Right ventricle myocardium inferior (tissue), 1 donor: ENCODE measurements around the gene RASA2. TPM values are rescaled to one million over a fixed set of nuclear protein-coding genes. Genes with fewer than 3 reads are reported as not detected.

Experiments used
- ATAC-seq: fragments of 200-7000 bp; cut with Tn5 transposase; one replicate; pipeline ENCODE4 v1.9.1; 2020; ENCODE audit warnings: mild to moderate bottlenecking, moderate library complexity
- DNase-seq: peaks from one replicate; pipeline ENCODE4 v3.0.0; 2021; ENCODE audit errors: missing footprints
- intact Hi-C: fragments of 100-400 bp; cut with DNase I; formaldehyde crosslinking; loops from one replicate; pipeline ENCODE4 v1.11.0; 2022
- long read RNA-seq: library from polyadenylated mRNA; unstranded; transcript quantifications from one replicate; pipeline ENCODE4 v2.0.0, GENCODE V29; 2021
- total RNA-seq: library from RNA; stranded (reverse); fragmentation: NEBNext Ultra II Directional; extraction: Animal tissue kit (Norgen Biotek cat#: 25700); gene quantifications from one replicate; pipeline ENCODE4 v1.2.1, GENCODE V29; 2021
- donor health status: DM: no; HTN: yes; CAD: no; lungs with severe emphysema.

Gene RASA2, protein sequence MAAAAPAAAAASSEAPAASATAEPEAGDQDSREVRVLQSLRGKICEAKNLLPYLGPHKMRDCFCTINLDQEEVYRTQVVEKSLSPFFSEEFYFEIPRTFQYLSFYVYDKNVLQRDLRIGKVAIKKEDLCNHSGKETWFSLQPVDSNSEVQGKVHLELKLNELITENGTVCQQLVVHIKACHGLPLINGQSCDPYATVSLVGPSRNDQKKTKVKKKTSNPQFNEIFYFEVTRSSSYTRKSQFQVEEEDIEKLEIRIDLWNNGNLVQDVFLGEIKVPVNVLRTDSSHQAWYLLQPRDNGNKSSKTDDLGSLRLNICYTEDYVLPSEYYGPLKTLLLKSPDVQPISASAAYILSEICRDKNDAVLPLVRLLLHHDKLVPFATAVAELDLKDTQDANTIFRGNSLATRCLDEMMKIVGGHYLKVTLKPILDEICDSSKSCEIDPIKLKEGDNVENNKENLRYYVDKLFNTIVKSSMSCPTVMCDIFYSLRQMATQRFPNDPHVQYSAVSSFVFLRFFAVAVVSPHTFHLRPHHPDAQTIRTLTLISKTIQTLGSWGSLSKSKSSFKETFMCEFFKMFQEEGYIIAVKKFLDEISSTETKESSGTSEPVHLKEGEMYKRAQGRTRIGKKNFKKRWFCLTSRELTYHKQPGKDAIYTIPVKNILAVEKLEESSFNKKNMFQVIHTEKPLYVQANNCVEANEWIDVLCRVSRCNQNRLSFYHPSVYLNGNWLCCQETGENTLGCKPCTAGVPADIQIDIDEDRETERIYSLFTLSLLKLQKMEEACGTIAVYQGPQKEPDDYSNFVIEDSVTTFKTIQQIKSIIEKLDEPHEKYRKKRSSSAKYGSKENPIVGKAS
- 6.4 TPM for total RNA-seq
- long read RNA-seq = 0 reads

DNA sequence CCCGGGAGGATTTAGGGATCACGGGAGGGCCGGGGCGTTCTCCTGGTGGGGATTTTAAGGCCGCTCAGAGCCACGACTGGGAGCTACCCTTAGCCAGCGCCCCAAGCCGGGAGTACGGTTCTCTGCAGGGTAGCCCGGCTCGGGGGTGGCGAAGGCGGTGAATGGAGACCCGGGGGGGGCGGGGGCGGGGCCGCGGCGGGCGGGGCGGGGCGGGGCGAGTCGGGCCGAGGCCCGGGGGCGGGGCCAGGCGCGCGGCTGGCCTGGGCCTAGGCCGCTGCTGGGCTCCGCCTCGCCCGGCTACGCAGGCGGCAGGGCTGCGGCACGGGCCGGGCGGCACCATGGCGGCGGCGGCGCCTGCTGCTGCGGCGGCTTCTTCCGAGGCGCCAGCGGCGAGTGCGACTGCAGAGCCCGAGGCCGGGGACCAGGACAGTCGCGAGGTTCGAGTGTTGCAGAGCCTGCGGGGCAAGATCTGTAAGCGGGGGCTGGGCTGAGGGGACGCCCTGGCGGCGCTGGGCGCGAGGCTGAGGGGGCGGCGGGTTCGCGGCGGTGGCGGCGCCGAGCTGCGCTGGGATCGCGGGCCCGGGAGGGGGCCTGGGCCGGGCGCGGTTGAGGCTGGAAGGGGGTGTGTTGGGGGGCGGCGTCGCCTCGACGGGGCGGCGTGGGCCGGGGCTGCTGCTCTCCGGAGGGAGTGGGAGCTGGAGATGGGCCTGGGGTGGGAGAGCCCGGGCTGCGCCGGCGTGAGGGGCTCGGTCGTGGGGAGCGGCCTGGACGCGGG lies at the start of gene RASA2:
Gene RASA2, plus strand, starts transcription at position 282 of the 775 bp plus-strand sequence. Its CDS starts 57 bp downstream, at position 339.
- ATAC-seq (peak; percentile 96), DNase-seq (peak; percentile 89)
- intact Hi-C loops = no loop called here

DNA sequence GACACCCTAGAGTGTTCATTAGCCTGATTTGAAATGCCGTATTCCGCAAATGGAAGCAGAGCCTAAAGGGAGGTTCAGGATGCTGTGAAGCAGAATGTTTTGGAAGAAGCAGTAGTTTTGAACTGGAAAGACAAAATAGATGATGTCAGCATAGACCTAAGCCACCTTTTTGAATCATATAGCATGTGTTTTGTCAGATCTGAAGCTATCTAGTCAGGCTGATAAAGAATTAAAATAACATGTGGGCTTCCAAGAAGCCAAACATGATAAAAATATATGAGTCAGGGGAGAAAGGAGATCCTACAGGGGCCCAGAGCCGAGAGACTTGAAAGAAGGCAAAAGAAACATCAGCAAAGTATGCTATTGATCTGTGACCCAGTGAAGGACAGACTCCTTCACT lies 47.2 kb upstream of the RASA2 start:
- no peak for DNase-seq
- intact Hi-C loops = no loop called here
- ATAC-seq = no peak

DNA sequence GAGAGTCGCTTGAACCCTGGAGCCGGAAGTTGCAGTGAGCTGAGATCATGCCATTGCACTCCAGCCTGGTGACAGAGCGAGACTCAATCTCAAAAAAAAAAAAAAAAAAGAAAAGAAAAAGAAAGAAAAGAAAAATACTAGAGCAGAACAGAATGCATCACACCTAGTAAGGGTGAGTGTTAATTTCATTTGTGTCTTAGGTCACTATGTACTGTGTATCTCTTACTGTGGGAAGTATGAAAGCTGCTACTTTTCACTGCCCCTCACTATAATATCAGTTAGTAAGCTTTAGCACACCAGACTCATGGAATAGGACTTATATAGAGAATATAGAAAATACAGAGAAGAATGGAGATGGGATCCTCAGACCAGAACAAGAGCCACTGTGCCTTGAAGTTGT lies 45.9 kb upstream of the RASA2 start:
- intact Hi-C loops = loop anchor here (2.0 kb wide), 2 partner anchors 30 to 74 kb away; no protein-coding TSS in a partner anchor
- ATAC-seq (no peak), DNase-seq (no peak)

DNA sequence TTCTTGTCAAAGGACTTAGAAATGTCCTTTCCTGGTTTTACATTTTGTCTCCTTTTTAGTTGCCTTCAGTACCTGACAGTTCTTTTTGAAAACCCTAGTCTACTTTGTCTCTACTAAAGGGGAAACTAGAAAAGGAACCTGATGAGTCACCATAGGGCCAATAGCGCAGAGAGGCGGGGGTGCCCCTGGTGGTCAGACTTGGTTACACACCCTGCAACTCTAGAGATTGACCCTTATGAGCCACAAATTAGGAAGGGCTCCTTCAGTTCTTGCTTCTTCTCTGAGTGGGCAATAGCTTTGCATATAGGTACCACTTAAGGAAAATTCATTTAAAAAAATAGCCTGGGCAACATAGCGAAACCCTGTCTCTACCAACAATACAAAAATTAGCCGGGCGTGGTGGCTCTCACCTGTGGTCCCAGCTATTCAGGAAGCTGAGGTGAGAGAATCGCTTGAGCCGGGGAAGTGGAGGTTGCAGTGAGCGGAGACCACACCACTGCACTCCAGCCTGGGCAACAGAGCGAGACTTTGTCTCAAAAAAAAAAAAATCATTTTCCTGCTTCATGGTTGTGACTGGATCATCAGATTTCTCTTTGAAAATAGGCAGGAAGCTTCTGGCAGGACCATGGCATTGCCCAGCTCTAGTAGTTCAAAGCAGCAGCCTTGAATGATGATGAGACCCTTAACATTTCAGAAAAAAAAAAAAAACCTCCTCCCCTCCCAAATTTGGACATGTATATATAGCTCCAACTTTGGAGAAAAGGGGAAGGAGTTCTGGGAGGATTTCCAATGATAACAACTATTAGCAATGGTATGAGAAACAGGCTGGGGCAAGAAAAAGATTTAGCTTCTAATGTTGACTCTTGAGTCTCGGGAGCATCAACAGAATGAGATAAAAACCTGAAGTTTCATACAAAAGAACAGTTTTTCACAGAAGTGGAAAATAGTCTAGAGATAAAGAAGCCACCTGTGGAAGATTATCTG lies 45.2 kb upstream of the RASA2 start:
- ATAC-seq (peak; percentile 79), DNase-seq (peak; percentile 88)
- intact Hi-C loops = loop anchor here (2.0 kb wide), 3 partner anchors 31 to 75 kb away; no protein-coding TSS in a partner anchor

DNA sequence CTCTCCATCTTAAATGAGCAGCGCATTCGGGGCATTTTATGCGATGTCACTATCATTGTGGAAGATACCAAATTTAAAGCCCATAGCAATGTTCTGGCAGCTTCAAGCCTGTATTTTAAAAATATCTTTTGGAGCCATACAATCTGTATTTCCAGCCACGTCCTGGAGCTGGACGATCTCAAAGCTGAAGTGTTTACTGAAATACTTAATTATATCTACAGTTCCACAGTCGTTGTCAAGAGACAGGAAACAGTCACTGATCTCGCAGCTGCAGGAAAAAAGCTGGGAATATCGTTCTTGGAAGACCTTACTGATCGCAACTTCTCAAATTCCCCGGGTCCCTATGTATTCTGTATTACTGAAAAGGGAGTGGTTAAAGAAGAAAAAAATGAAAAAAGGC lies 44.4 kb upstream of the RASA2 start:
- intact Hi-C loops = loop anchor here (2.0 kb wide), 1 partner anchor 40 kb away; no protein-coding TSS in a partner anchor
- DNase-seq = no peak
- ATAC-seq = peak; percentile 63

DNA sequence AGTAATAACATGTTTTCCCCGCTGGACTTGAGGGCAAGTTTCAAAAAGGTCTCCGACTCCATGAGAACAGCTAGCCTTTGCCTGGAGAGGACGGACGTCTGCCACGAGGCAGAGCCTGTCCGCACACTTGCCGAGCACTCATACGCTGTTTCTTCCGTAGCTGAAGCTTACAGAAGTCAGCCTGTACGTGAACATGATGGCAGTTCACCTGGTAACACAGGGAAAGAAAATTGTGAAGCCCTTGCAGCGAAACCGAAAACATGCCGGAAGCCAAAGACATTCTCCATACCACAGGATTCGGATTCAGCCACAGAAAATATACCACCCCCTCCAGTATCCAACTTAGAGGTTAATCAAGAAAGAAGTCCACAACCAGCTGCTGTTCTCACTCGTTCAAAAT lies 43.9 kb upstream of the RASA2 start:
- intact Hi-C loops = loop anchor here (2.0 kb wide), 1 partner anchor 40 kb away; no protein-coding TSS in a partner anchor
- no peak for ATAC-seq
- no peak for DNase-seq

DNA sequence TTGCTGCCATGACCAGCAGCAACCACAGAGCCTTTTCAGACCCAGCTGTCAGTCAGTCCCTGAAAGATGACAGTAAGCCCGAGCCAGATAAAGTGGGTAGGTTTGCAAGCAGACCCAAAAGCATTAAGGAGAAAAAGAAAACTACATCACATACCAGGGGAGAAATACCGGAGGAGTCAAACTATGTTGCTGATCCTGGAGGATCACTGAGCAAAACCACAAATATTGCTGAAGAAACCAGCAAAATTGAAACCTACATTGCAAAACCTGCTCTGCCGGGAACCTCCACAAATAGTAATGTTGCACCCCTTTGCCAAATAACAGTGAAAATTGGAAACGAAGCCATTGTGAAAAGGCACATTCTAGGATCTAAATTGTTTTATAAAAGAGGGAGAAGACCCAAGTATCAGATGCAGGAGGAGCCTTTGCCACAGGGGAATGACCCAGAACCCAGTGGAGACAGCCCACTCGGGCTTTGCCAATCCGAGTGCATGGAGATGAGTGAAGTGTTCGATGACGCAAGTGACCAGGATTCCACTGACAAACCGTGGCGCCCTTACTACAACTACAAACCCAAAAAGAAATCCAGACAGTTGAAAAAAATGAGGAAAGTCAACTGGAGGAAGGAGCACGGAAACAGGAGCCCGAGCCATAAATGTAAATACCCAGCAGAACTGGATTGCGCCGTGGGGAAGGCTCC lies 42.1 kb upstream of the RASA2 start:
- no peak for DNase-seq
- intact Hi-C loops = no loop called here
- ATAC-seq = no peak

DNA sequence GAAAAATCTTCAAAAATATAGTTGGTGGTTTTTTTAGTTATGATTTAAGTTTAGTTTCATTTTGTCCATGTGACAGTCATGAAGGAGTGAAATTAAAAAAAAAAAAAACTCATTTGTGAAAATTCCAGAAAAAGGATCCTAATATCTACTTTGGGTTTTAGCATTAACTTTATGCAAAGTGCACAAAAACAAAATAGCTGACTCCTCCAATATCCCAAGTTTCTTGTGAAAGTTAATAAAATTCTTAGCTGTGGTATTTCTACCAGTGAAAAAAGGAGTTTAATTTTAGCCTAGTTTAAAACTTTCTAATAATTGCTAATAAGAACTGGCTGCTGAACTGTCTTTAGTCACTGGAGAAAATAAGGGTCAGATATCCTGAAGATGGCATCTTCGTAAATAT lies 40.8 kb upstream of the RASA2 start:
- ATAC-seq = no peak
- DNase-seq = no peak
- intact Hi-C loops = no loop called here

DNA sequence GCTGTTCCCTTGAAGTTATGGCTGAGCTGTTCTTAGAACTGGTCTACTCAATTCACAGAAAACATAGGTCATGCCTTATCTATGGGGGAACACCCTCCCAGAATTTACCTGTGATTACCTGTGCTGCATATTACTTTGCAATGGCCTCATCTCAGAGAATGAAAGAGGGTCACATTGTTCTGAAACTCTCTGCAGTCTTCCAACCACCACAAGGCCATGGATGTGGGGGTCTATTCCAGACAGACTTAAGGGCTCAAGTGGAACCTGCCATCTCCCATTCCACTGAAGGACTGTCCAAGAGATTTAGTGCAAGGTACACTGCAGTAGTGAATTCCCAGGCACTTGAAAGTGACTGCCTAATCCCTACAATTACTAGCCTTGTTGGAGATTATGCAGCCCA lies 40.1 kb upstream of the RASA2 start:
- intact Hi-C loops = no loop called here
- ATAC-seq = no peak
- DNase-seq = no peak

DNA sequence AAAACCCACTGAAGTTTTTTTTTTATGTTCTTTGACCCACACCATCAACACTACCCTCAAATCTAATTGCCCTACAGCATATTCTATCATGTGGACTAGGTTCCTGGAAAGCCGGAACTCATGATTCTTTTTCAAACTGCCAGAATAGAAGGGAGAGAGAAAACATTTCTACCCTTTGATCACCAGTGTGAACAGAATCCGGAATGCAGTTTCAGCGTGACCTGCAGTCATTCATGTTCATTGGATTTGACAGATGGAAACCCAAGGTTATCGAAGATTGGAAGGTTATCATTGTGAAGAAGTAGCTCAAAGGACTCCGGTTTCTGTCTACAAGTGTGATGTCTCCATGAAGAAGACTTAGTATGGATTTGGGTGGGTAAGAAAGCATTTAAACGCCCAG lies 39.4 kb upstream of the RASA2 start:
- intact Hi-C loops = no loop called here
- ATAC-seq (no peak), DNase-seq (no peak)

DNA sequence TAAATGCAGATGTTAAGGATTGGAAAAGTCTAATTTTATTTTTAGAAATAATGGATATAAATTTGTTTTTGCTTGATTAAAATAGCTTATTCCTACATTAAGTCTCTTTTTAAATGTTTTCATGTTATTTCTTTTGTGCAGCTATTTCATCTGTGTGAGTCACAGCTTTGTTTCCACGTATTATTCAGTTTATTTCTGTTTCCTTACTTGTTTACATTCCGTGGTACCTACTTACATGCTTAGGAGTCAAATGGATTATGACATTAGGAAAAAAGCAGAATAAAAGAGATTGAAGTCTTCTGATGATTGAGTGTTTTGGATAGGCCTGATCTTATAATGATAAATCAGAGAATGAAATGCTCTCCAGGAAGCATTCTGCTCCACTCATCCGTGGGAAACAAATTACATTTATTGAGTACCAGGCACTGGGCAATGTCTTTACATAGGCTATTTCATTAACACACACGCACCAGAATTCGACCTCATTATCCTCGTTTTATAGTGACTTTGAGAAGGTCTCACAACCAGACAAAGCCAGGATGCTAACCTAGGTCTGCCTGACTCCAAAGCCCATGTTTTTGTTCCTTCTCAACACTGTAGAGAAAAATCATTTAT lies 38.1 kb upstream of the RASA2 start:
- intact Hi-C loops = no loop called here
- ATAC-seq = no peak
- no peak for DNase-seq

DNA sequence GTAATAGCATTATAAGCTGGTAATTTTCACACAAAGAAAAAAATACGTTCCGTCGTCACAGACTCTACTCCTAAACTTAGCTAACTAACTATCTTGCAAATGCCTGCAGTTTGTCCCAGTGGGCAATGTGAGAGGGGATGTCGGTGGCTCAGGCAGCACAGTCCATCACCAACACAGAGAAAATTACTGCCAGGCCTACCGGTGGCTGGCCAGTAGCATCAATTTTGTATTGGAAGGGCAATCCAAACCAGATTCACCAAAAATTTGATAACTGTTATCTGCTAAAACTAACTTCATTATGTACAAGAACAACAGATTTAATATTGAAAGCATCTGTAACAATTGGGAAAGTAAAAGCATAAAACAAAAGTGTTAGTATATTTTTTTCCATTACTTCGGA lies 37.4 kb upstream of the RASA2 start:
- intact Hi-C loops = no loop called here
- ATAC-seq = no peak
- no peak for DNase-seq

DNA sequence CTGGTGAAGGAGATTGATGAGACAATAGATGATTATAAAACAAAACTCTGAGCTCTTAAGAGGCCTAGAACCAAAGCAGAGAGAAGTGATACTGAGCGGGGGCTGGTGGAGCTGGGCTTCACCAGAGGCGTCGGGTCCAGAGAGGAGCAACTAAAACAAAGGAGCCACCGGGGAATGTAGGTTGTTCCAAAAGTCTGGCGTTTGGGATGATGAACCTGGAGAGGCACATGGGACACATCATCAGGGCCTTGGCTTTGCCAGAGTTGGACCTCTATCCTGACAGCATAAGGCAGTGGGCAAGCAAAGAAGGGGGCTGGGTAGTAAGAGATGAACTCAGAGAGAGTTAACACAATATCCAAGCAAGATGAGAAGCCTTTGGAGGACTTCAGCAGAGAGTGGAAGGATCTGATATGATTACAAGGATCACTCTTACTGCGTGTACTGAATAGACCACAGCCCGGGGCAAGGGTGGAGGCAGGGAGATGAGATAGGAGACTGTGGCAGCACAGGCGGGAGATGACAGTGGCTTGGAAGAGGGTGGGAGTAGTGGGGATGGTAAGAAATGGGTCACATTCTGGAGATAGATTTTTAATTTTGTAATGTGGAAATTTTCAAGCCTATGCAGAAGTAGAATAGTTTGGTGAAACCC lies 36.0 kb upstream of the RASA2 start:
- no peak for DNase-seq
- intact Hi-C loops = no loop called here
- peak; percentile 14 for ATAC-seq

DNA sequence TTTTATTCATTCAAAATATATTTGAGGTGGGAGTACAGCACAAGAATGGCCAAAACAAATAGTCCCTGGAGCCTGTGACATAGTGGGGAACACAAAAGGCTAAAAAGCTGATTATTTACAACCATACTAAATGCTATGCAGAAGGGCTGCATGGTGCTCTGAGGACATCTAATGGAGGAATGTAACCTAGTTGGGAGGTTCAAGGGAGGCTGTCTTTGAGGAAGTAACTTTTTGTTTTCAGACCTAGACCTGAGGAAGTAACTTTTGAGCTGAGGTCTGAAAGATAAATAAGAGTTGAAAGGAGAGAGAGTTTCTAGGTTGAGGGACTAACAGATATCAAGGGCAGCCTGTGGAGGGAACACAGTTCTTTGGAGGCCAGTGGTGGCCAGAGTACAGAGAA lies 34.8 kb upstream of the RASA2 start:
- ATAC-seq (peak; percentile 69), DNase-seq (no peak)
- intact Hi-C loops = loop anchor here (1.0 to 2.0 kb wide), 2 partner anchors 91 to 139 kb away; no protein-coding TSS in a partner anchor

DNA sequence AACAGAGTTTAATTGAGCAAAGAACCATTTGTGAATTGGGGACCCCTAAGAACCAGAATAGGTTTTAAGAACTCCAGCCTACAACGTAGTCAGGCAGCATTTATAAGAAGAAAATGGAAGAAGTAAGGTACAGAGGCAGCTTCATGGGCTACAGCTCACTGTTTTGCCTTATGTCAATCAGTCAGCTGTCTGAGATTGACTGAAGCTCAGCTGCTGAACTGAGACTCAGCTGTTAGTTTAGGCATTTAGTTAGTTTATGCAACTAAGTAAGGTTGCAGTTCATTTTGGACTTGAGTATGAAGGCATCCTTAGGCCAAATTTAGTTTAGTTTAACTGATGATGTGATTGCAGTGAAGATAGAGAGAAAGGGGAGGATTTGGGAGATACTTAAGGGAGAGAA lies 34.1 kb upstream of the RASA2 start:
- intact Hi-C loops = loop anchor here (1.0 to 2.0 kb wide), 2 partner anchors 91 to 140 kb away; no protein-coding TSS in a partner anchor
- DNase-seq = no peak
- no peak for ATAC-seq

DNA sequence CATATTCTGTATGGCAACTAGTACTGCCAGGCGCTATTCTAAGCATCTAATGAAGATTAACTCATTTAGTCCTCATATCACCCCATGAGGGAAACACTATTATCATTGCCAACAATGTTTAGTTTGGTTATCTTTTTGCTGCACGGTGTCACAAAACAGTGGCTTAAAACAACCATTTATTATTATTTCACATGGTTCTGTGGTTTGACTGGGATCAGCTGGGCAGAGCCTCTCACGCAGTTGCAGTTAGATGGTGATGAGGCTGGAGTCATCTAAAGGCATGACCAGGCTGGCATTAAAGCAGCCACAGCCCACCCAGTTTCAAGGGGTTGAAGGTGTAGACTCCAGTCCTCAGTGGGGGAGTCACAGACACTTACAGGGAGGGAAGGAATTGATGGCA lies 32.8 kb upstream of the RASA2 start:
- intact Hi-C loops = loop anchor here (2.0 kb wide), 1 partner anchor 151 kb away; no protein-coding TSS in a partner anchor
- DNase-seq (no peak), ATAC-seq (no peak)
